MM.1S (cell line): ENCODE data around the gene DELE1.

ENCODE experiments used
- DNase-seq: peaks from one replicate; pipeline ENCODE4 v3.0.0-alpha.2; 2015
- H2AFZ ChIP-seq: fragments of 300-600 bp; sonication (generic); 2 replicates; pipeline ENCODE4 v1.6.0; 2016; ENCODE audit warnings: antibody characterized with exemption, low read length
- H3F3A ChIP-seq: fragments of 300-600 bp; sonication (generic); 2 replicates; pipeline ENCODE4 v1.6.1; 2016; ENCODE audit warnings: mild to moderate bottlenecking, antibody characterized with exemption, low read length, moderate library complexity, mixed read lengths; ENCODE audit not compliant: insufficient read depth
- H3K27ac ChIP-seq: fragments of 300-600 bp; sonication (generic); 2 replicates; pipeline ENCODE4 v1.5.1; 2016; ENCODE audit warnings: mild to moderate bottlenecking, low read length
- H3K27me3 ChIP-seq: fragments of 300-600 bp; sonication (generic); replicated peaks from 2 replicates; pipeline ENCODE4 v1.6.0; 2016; ENCODE audit warnings: low read length; ENCODE audit not compliant: insufficient read depth
- H3K36me3 ChIP-seq: fragments of 300-600 bp; sonication (generic); replicated peaks from 2 replicates; pipeline ENCODE4 v1.6.1; 2016; ENCODE audit warnings: mild to moderate bottlenecking, low read length, mixed read lengths; ENCODE audit not compliant: insufficient read depth
- H3K4me1 ChIP-seq: fragments of 300-600 bp; sonication (generic); 2 replicates; pipeline ENCODE4 v1.6.1; 2016; ENCODE audit warnings: low read length, mixed read lengths
- H3K4me2 ChIP-seq: fragments of 300-600 bp; sonication (generic); 2 replicates; pipeline ENCODE4 v1.6.0; 2016; ENCODE audit warnings: low read depth, low read length
- H3K4me3 ChIP-seq: fragments of 300-600 bp; sonication (generic); 2 replicates; pipeline ENCODE4 v1.5.1; 2016; ENCODE audit warnings: low read length, mixed read lengths
- H3K79me2 ChIP-seq: fragments of 300-600 bp; sonication (generic); 2 replicates; pipeline ENCODE4 v1.6.1; 2016; ENCODE audit warnings: mixed run types, low read length, mixed read lengths
- H3K9ac ChIP-seq: fragments of 300-600 bp; sonication (generic); 2 replicates; pipeline ENCODE4 v1.6.1; 2016; ENCODE audit warnings: low read length, mixed read lengths
- H3K9me2 ChIP-seq: fragments of 300-600 bp; sonication (generic); replicated peaks from 2 replicates; pipeline ENCODE4 v1.6.1; 2016; ENCODE audit warnings: mild to moderate bottlenecking, low read length, mixed read lengths; ENCODE audit not compliant: insufficient read depth
- H3K9me3 ChIP-seq: fragments of 300-600 bp; sonication (generic); replicated peaks from 2 replicates; pipeline ENCODE4 v1.6.1; 2016; ENCODE audit warnings: mild to moderate bottlenecking, low read length, mixed read lengths; ENCODE audit not compliant: insufficient read depth
- H4K20me1 ChIP-seq: fragments of 300-600 bp; sonication (generic); 2 replicates; pipeline ENCODE4 v1.6.1; 2016; ENCODE audit warnings: mild to moderate bottlenecking, low read length, moderate library complexity, mixed read lengths; ENCODE audit not compliant: insufficient read depth
- EZH2 ChIP-seq: fragments of 300-600 bp; sonication (generic); optimal IDR thresholded peaks from 2 replicates; pipeline ENCODE3; 2017; ENCODE audit warnings: low read depth, mild to moderate bottlenecking, antibody characterized with exemption, low read length, mixed read lengths
- EZH2phosphoT487 ChIP-seq: fragments of 300-600 bp; sonication (generic); IDR thresholded peaks from 2 replicates; pipeline ENCODE4 v1.6.1; 2018; ENCODE audit warnings: antibody characterized with exemption, low read length
- TF ChIP-seq, protein P1 (sequence below): fragments of 300-600 bp; sonication (generic); IDR thresholded peaks from 2 replicates; pipeline ENCODE4 v1.5.1; 2016; ENCODE audit warnings: antibody characterized with exemption, low read length, mixed read lengths

Gene DELE1

DNA sequence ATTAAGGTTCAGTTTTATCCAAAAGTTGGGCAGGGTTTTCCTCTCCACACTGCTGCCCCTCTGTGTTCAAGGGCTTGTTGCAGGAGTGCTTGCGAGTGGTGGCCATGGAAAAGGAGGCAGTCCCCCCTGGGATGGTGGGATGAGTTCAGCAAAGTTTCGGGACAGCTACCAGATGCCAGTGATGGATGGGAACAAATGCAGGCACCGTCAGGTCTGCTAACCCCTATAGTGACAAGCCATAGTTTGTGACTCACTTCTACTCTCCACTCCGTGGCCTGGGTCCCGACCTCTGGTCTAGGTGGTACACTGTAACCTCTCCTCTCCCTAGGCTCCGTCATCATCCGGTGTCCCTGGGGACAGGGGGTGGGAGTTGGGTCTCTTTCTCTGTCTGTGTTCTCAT lies 41.4 kb downstream of the DELE1 start:
- no peak overlapping the region for H3K4me2 ChIP-seq
- peaks cover 7% of the 10 kb centered on the region for H3K79me2 ChIP-seq
- peaks cover 12% of the 10 kb centered on the region for H3K4me1 ChIP-seq
- no peak overlapping the region for H3K4me3 ChIP-seq
- H3K9ac ChIP-seq: no peak overlapping the region
- H3F3A ChIP-seq: peaks cover 18% of the 10 kb centered on the region
- TF ChIP-seq, protein P1, sequence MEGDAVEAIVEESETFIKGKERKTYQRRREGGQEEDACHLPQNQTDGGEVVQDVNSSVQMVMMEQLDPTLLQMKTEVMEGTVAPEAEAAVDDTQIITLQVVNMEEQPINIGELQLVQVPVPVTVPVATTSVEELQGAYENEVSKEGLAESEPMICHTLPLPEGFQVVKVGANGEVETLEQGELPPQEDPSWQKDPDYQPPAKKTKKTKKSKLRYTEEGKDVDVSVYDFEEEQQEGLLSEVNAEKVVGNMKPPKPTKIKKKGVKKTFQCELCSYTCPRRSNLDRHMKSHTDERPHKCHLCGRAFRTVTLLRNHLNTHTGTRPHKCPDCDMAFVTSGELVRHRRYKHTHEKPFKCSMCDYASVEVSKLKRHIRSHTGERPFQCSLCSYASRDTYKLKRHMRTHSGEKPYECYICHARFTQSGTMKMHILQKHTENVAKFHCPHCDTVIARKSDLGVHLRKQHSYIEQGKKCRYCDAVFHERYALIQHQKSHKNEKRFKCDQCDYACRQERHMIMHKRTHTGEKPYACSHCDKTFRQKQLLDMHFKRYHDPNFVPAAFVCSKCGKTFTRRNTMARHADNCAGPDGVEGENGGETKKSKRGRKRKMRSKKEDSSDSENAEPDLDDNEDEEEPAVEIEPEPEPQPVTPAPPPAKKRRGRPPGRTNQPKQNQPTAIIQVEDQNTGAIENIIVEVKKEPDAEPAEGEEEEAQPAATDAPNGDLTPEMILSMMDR: no peak
- TF ChIP-seq EZH2: no peak
- no peak for TF ChIP-seq EZH2phosphoT487
- no peaks in the 10 kb centered on the region for H3K9me2 ChIP-seq
- H3K36me3 ChIP-seq: no peaks in the 10 kb centered on the region
- no peaks in the 10 kb centered on the region for H3K27me3 ChIP-seq
- H2AFZ ChIP-seq: no peak overlapping the region
- H4K20me1 ChIP-seq: no peaks in the 10 kb centered on the region
- no peaks in the 10 kb centered on the region for H3K9me3 ChIP-seq
- DNase-seq: no peak
- no peak overlapping the region for H3K27ac ChIP-seq

- Histone ChIP-seq H2AFZ (no peak overlapping the region), H3K27ac (no peak overlapping the region), H4K20me1 (no peaks in the 10 kb centered on the region), H3K4me2 (no peak overlapping the region), H3F3A (peaks cover 23% of the 10 kb centered on the region), H3K4me1 (peaks cover 9% of the 10 kb centered on the region), H3K9me3 (no peaks in the 10 kb centered on the region), H3K36me3 (no peaks in the 10 kb centered on the region), H3K27me3 (no peaks in the 10 kb centered on the region), H3K79me2 (peaks cover 20% of the 10 kb centered on the region), H3K9me2 (no peaks in the 10 kb centered on the region), H3K4me3 (no peak overlapping the region), H3K9ac (no peak overlapping the region)
- TF ChIP-seq EZH2phosphoT487 (no peak), EZH2 (no peak)
- TF ChIP-seq, protein P1: no peak
- DNase-seq: no peak
Measured at GRCh38 chr5:141966275-141966962, 42.7 kb downstream of the DELE1 start.

DNA sequence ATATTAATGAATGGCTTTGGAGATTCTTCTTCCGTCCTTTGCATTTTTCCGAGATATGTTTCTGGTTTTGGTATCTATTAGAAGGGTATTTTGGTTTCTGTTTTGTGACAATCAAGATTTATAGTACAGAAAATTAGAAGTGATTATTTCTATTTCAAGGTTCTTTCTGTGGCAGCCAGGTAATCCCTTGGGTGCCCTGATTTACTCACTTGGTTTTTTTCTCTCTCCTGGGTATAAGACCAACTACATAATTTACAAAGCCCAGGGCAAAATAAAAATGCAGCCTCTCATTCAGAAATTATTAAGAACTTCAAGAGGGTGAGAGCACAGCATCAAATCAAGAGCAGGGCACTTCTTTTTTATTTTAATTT lies 43.3 kb downstream of the DELE1 start:
- H2AFZ ChIP-seq: no peak overlapping the region
- no peak overlapping the region for H3K4me3 ChIP-seq

More for the DNA sequence above, 43.3 kb downstream of the DELE1 start:
- H3K4me2 ChIP-seq: no peak overlapping the region
- no peaks in the 10 kb centered on the region for H3K27me3 ChIP-seq
- H3K27ac ChIP-seq: no peak overlapping the region
- H3K9me3 ChIP-seq: no peaks in the 10 kb centered on the region
- H3K79me2 ChIP-seq: peaks cover 21% of the 10 kb centered on the region
- no peak overlapping the region for H3K9ac ChIP-seq
- peaks cover 23% of the 10 kb centered on the region for H3F3A ChIP-seq
- TF ChIP-seq EZH2 (no peak), EZH2phosphoT487 (no peak)
- TF ChIP-seq, protein P1: no peak
- no peaks in the 10 kb centered on the region for H3K36me3 ChIP-seq
- no peaks in the 10 kb centered on the region for H3K9me2 ChIP-seq
- no peak for DNase-seq
- no peaks in the 10 kb centered on the region for H4K20me1 ChIP-seq
- H3K4me1 ChIP-seq: peaks cover 8% of the 10 kb centered on the region; the same call in 1 of the 2 replicates
